ENCODE results near the gene MBOAT1.

DNA sequence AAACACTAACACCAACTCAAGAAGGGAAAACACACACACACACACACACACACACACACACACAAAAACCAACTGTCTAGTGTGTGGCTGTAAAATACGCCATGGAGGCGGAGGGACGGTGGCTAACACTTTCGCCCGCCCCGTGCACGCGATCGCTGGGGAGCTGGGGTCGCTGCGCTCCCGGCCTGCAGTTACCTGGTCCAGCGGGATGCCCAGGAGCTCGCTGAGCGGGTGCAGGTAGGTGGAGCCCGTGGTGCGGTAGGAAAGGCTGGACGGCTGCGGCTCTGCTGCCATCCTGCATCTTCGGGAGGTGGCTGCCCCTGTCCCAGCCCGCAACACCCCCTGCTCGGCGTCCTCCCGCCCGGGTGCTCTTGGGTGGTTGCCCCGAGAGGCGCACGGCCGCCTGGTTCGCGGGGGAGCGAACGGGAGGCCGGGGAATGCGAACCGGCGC is 303 bp downstream of the MBOAT1 start:
- TF ChIP-seq, protein P1, sequence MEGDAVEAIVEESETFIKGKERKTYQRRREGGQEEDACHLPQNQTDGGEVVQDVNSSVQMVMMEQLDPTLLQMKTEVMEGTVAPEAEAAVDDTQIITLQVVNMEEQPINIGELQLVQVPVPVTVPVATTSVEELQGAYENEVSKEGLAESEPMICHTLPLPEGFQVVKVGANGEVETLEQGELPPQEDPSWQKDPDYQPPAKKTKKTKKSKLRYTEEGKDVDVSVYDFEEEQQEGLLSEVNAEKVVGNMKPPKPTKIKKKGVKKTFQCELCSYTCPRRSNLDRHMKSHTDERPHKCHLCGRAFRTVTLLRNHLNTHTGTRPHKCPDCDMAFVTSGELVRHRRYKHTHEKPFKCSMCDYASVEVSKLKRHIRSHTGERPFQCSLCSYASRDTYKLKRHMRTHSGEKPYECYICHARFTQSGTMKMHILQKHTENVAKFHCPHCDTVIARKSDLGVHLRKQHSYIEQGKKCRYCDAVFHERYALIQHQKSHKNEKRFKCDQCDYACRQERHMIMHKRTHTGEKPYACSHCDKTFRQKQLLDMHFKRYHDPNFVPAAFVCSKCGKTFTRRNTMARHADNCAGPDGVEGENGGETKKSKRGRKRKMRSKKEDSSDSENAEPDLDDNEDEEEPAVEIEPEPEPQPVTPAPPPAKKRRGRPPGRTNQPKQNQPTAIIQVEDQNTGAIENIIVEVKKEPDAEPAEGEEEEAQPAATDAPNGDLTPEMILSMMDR (conservative IDR thresholded peaks at IDR 0.05 in 1 of 2, IDR thresholded peaks at IDR 0.05 in 1 of 2; ENCODE audit: extremely low read depth in 1 of 2, insufficient read depth in 1 of 2, low read depth in 1 of 2, low read length in 2 of 2): peak in 1 of 2 donors; percentile 18
- no peak for TF ChIP-seq EZH2 (IDR thresholded peaks at IDR 0.05; ENCODE audit: borderline replicate concordance, low read length)
